ENCODE data around the gene ABCC8.

ABCC8 gene

GRCh38 chr11:17408641-17409040 lies 68.0 kb downstream of the ABCC8 start:
- H3K4me3 ChIP-seq: no peak overlapping the region
- no peak for DNase-seq (ENCODE audit: low spot score)
- no peak overlapping the region for H3K27ac ChIP-seq
- TF ChIP-seq CTCF (IDR thresholded peaks at IDR 0.05): no peak

DNA sequence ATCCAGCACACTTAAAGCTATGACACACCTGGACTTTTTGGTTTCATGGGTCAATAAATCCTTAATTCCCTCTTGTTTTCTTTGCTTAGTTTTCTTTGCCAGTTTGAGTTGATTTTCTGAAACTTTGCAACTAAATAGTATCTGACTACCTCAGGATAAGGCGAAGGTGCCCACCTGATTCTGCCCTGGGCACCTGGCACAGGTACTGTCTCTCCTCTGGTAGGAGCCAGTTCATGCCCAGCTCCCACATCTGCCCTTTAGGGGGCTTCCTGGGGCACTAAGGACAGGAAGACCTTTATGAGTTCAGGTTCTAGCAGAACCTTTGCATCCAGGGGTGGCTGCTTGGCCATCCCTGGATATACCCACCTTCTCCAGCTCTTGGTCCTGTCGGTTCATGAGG lies 68.6 kb downstream of the ABCC8 start:
- DNase-seq (ENCODE audit: low spot score): no peak
- H3K27ac ChIP-seq: no peak overlapping the region
- H3K4me3 ChIP-seq: no peak overlapping the region
- TF ChIP-seq CTCF (IDR thresholded peaks at IDR 0.05): no peak

DNA sequence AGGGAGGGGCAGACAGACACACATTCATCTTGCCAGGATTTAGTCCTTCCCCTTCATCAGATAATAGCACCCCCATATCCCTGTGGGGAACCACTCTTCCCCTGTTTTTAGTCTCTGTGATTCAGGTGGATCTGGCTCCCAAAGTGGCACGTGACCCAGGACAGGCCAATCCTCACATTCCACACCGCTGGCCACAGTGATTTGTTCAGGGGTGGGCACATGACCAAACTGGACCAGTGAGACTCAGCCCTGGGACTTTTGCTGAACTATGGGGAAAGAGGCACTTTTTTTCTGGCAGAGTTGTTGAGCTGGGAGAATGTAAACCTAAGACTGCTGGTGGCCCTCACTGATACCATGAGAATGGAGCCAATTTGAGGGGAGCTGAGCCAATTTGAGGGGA lies 69.1 kb downstream of the ABCC8 start:
- no peak for DNase-seq (ENCODE audit: low spot score)
- TF ChIP-seq CTCF (IDR thresholded peaks at IDR 0.05): no peak
- Histone ChIP-seq H3K27ac (no peak overlapping the region), H3K4me3 (no peak overlapping the region)

GRCh38 chr11:17406818-17407149 lies 69.9 kb downstream of the ABCC8 start:
- Histone ChIP-seq H3K27ac (peak overlapping the region; percentile 75 to 81), H3K4me3 (no peak overlapping the region)
- no peak for DNase-seq (ENCODE audit: low spot score)
- no peak for TF ChIP-seq CTCF (IDR thresholded peaks at IDR 0.05)

DNA sequence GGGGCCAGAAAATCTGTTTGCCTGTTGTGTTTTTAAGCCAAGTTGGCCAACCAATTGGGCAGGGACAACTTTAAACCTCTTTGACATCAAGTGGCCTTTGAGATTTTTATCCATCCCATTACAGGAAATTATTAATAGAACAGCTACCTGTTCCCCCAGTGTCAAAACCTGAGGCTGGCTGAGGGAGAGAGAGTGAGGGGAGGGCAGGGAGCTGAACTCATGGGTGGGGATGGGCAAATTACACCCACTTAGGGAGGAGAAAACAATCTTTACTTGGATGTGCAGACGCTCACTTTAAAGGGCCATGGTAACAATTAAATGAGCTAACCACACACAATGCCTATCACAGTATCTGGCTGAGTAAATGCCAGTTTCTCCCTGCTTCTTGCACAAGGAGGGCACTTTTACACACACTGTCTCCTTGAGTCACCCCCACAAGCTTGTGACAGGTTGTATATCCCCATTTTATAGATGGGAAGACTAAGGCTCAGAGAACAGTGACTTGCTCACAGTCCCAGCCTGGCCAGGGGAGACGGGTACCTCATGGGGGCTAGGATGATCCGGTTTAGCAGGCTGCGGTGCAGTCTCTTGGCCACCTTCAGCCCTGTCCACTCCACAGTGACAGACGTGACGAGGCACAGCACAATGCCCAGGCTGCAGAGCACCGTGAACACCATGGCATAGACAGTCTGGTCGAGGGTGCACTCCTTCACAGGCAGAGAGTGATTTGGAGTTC lies 70.4 kb downstream of the ABCC8 start:
- DNase-seq (ENCODE audit: low spot score): no peak
- TF ChIP-seq CTCF (IDR thresholded peaks at IDR 0.05): no peak
- Histone ChIP-seq H3K4me3 (peak overlapping the region; percentile 35), H3K27ac (peak overlapping the region; percentile 75 to 81)

DNA sequence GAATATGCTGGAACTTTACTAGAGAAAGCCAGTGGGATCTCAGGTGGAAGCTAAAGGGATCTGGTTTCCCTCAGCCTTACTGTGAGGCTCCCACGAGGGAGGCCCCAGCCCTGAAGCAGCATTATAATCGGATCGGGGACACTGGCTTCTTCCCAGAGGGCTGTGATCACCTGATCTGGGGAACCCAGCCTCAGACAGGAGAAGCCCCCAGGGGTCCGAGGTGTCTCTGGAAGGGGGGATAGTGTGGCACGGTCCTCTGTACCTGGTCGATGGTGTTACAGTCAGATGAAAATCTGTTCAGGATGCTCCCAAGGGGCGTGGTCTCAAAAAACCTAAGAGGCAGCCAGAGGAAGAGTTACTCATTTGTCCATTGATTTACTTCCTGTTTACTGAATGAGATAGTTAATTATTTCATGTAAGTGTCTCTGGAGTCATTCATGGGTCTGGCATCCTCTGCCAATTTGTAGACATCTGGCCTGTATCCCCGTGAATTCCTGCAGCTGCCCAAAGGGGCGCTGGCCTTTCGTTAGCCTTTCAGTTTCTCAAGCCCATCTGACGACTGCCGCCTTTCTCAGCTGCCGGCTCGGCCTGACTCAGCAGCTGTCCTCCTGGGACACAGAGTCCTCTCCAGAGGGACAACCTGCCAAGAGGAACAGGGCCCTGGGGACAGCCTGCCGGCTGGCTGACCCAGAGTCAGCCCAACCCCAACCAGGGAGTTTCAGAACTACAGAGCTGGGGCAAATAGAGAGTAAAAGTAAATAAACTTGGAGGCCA lies 71.2 kb downstream of the ABCC8 start:
- H3K27ac ChIP-seq: peak overlapping the region; percentile 75 to 81
- no peak for TF ChIP-seq CTCF (IDR thresholded peaks at IDR 0.05)
- peak overlapping the region; percentile 35 for H3K4me3 ChIP-seq
- DNase-seq (ENCODE audit: low spot score): peak; percentile 90
